ENCODE measurements around the gene ANKFN1.

ANKFN1 gene

DNA sequence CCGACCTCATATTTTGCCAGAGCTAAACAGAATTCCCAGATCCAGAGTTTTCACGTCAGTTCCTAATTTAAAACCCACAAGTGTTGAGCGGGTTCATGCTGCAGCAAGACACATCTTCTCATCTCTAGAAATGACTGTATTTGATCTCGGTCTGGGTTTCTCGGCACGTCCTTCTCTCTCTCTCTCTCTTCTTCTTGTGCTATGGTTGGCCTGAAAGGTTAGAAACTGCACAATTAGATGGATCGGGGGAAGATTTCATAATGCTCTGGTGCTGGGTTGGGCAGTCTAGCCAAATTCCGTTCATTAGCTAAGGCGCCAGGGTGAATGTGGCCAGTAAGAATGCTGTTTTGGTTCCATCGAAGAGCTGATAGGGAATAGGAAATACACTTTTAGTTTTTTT, 281.3 kb downstream of the ANKFN1 start:
- no peak for DNase-seq

DNA sequence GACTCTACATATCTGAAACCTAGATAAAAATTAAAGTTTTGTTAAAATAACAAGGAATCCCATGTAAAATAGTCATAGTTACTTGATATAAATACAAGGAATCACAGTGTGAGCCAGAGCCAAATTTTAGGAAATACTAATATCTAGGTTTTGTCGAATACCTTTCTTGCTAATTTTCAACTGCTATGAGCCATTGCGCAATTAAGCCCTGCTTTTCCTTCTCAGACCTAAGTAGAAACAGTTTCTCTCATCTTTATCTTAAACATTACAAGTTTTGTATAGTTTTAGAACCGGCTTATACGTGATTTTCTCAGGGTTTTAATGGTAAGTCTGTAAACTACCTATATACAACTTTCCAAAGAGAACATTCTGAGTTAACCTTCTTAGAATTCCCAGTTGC, 282.9 kb downstream of the ANKFN1 start:
- DNase-seq, result no peak

DNA sequence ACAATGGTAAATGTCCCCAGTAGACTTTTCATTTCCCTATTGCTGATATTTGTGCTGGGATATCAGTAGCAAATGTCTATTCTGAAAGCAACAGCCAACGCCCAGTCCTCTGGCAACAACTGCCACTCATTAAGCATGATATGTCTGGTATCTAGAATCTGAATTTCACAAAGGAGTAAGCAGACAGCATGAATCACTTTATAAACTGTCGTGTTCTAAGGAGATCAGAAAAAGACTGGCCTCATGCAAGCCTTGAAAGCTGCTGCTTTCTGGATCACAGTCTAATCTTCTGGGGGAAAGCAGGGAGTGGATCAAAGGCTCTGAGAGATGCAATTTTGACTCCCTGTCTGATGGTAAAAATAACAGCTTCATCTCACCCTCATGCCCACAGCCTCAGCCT, 287.1 kb downstream of the ANKFN1 start:
- peak in 1 of 56 donors; percentile 4 for DNase-seq

DNA sequence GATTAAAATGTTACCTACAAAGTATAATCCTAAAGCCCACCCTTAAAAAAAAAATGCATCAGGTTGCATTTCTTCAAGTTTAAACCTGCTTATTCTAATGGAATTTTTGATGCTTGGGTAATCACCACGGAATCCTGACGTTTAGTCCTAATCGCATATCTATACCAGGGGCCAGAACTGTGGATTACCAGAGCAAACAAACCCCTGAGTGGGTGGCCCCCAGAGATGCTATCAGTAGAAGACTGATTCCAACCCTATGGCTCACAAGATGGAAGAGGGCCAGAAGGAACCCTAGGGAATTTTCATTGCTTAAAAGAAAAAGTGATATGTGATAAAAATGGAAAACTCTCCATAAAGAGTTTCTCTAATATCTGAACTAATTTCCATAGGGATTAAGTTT, 288.0 kb downstream of the ANKFN1 start:
- DNase-seq, result no peak

DNA sequence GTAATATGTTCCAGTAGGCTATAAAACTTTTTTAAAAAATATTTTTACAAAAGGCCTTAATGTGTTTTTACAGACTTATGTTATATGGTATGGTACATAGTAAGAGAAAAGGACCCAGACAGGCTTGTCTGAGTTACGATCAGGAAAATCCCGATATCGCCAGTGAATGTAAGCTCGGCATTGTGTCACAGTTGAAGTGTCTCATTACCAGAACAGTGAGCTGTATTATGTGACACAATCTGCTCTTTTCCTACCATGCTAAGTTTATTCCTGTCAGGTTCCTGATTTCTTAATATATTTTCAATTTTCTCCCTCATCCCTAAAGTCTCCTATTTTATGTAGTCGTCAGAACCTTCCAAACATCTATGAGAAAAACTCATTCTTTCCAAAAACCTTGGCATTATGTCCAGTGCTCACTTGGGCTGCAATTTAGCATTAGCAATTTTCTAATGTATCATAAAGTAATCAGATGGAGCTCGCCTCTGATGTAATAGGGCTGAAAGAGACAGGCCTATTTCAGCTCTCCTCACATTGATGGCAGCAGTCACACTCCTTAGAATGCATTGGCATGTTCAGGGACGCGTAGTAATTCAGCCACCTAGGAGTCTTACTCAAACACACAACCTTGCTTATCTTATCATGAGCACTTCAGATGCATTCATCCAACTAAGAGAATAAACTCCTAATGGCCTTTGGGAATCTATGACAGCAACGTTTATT, 292.6 kb downstream of the ANKFN1 start:
- no peak for DNase-seq

DNA sequence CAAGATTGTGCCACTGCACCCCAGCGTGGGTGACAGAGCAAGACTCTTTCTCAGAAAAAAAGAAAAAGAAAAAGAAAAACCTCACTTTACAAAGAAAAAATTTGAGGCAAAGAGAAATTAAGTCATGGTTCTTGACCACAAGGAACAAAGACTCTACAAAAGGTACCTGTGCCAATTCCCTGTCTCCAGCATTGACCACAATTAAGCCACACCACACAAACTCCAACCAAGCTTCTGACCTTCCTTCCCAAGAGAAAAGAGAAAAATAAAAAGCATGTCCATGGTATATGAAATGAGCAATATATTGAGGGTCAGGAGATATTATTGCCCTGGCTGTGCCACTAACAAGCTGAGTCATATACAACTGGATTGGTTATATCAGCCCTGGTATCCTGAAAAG, 293.9 kb downstream of the ANKFN1 start:
- no peak for DNase-seq

DNA sequence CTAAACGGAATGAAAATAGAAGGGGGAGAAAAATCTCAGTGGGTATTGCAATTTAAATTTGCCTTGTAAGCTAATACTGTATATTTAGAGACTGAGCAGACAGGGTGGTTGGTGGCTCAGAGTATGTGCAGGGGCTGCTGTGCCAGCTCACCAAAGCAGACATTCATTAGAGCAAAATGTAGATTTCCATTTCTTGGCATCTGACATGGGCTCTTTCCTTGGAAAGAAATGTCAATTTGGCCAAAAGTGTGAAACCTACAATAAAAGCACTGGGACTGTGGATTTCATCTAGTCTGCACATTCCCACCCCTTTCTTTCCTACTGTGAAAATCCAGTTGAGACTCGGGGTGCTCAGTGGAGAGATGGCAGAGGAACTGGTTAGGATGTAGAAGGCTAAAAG, 295.1 kb downstream of the ANKFN1 start:
- DNase-seq, result no peak

DNA sequence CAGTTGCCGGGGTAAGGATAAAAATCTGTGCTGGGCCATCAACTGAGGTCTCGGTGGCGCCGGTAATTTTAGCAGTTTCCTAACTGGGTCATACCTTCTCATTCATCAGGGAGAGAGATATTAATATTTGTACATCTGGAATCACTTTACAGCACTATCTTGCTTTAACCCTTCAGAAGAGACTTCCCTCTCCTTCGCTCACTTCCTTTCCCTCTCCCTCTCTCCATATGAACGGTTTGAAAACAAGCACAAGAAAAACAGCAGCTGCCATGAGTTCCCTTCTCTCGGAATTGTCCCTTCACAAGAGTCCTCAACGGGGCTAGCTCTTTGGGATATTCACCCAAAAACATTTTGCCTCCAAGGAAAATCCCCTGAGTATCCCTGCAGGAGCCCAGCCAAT, 295.9 kb downstream of the ANKFN1 start:
- no peak for DNase-seq

DNA sequence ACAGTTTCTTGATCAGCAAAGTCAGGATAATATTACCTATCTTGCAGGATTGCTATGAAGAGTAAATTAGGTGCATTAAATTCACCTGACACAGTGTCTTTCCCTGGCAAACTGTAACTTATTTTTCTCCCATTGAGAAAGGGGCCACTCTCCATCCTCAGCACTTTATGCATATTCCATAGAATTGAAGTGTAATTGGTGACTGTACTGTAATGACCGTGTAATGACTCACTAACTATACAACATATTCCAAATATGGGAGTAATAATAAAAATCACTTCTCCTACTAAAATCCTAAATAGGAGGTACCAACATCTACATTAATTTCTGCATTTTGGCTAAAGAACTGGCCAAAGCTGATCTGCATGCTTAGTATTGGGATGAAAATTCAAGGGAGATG, 298.4 kb downstream of the ANKFN1 start:
- DNase-seq, result no peak

DNA sequence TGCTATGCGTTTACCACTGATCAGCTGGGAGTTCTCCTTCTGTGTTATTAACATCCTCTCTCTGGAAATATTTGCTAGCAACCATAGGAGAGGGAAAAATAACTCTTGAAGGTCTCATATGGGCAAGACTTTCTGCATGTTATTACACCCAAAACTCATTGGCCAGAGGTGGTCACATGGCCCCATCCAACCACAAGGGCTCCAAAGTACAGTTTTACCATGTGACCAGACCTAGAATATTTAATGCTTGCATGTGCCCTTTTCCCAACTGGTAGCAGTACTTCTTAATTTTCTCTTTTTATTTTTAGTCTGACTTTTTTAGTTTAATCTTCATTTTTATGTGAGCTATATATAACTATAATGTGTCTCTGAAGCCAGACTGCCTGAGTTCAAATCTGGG, 299.2 kb downstream of the ANKFN1 start:
- no peak for DNase-seq

DNA sequence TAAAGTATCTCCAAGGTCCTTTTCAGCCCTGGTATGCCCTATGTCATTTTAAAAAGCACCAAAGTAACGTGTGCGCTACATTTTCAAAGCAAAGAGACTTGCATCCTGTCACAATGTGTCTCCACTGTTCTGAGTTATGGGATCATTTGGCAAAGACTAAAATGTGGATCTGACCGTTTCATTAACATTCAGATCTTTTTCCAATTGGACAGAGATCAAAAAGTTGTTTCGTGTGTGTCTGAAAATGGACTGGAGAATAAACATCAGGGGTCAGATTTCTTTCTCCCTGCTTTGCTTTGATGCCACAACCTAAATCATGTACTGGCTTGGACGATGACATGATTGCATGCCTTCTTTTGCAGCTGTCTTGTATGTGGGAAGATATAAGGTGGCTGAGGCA, 304.2 kb downstream of the ANKFN1 start:
- no peak for DNase-seq

DNA sequence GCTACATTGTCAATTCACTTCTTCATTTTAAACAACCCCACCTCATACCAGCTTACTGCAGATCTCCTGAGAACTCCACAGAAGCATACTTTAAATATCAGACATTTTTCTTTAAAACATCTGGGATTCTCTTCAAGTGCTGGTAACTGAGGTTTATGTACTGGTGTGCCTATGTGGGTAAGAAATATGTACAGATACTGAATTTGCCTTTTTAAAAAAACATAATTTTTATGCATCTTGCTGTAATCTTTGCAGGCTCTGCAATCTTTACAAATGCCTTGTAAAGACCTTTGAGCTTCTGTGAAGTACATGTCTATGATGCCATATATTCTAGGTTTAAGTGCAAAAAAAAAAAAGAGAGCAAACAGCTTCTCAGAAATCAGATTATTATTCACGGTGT, 312.6 kb downstream of the ANKFN1 start:
- DNase-seq, result no peak

DNA sequence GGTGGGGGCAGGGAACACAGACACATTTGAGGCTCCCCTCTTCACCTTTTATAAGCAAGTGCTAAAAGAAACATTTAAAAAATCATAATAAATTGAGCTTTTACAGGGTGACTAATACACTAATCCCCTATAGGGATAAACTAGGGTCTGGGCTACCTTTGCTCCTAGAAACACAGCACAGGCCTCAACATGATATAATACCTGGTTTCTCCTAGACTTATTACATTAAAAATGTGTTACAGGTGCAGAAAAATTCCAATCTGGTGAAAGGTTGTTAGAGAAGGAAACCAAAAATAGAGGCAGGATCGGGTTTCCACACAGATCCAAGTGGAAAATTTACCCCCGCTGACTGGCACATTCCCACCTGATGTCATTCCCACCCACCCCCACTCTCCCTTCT, 315.6 kb downstream of the ANKFN1 start:
- DNase-seq, result no peak

DNA sequence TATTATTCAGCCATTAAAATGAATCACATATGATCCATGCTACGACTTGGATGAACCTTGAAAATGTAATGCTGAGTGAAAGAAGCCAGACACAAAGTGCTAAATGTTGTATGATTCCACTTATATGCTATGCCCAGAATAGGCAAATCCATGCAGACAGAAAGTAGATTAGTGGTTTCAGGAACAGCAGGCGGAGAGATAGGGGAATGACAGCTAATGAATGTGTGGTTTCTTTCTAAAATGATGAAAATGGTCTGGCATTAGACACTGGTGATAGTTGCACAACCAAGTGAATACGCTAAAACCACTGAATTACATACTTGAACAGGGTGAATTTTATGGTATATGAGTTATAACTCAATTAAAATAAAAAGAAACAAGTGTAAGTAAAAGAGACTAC, 318.4 kb downstream of the ANKFN1 start:
- DNase-seq, result no peak

DNA sequence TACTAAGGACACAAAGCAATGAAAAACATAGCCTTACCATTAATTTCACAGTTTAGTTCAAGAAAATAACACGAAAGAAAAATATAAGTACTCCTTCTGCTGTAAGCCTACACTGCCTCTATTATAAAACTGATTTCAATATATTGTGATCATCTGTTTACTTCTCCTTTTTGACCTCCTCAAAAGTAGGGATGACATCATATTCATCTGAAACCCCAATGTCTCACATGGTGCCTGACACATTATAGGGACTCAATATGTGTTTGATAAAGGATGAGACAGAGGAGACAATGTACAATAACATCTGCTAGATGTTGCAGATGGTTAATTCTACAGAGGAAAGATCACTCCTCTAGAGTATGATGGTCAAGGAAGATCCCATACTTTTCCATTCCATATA, 321.8 kb downstream of the ANKFN1 start:
- no peak for DNase-seq

DNA sequence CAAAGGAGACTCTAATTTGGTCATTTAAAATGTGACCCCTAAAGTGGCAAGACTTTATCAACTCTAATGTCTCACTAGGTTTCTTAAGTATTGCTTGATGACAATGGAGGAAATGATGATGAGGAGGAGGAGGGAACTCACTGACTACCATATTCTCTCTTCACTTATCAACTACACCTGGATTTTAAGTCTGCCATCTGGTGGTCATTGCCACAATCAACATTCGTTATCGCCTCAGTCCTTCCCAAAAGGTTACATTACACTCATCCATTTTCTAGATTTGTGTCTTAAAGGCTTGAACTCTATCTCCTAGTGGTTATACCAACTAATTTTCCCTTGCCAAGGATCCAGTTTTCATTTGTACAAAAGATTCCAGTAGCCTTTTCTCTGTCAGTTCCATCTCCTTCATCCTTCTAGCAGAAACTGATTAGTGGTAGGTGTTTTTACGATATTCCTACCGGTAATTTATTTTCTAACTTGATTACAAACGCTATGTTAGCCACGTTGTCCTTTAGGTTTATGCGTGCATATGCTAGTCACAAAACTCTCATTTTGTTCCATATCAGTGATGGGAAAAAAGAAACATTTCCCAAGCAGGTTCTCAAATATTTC, 325.7 kb downstream of the ANKFN1 start:
- DNase-seq, result no peak

DNA sequence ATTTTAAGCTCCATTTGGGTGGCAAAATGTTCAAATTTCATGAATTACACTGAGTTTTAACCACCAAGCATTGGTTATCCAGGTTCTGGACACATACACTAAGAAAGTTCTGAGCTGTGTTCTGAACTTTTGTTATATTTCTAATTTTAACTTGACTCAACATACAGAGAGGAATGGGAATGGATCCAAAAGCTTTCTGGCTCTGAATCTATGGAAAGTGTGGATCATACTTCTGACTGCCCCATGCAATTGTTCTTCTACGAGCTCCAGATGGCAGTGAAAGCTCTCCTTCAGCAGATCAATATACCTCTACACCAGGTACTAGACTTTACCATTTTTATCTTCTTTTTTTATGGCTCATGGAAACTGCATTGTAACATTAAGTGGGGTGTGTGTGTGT, 327.2 kb downstream of the ANKFN1 start:
- DNase-seq, result no peak

DNA sequence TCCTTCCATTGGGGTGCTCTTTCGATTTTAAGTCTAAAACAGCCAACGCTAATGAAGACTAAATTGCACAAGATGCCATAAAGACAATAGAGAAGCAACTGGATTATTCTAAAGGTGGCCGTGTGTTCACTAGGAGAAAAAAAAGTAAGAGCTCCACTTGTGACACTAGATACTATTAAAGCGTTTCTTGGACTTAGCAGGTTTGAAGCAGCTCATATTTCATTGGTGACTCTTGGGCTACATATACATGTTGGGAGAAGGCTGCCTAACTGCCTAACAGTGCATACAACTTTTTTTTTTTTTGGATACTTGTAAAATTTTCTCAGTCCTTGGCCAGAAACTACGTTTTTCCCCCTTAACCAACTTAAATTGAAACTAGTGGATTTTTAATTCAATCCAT, 328.4 kb downstream of the ANKFN1 start:
- no peak for DNase-seq

DNA sequence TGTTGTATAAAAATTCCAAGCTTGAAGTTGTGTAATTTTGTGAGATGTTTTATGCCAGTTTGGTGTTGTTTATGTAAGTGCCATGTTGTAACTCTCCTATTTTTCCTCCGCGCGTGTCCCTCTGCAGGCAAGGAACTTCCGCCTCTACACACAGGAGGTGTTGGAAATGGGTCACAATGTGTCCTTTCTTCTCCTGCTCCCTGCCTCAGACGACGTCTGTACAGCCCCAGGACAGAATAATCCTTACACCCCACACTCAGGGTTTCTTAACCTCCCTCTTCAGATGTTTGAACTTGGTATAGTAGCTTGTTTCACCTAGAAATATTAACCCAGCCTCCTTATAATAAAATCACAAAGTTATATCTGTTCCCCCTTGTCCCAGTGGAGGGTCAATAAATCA, 329.0 kb downstream of the ANKFN1 start:
- DNase-seq, result no peak

DNA sequence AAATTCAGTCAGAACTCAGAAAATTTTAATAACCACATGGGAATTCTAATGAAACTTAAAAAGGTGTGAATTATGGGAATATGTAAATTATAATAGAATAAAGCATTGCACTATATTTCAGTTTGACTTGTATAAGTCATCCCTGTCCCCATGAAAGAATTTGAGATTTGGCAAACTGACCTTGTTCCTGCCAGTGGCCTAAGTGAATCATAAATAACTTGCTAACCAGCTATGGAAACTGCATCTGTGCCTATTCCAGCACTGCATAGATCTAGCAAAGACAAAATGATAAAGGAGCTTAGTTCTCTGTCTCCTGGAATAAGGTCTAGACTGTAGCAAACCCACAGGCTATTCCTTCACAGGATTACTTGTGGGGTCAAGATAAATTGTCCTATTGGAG, 333.5 kb downstream of the ANKFN1 start:
- no peak for DNase-seq

DNA sequence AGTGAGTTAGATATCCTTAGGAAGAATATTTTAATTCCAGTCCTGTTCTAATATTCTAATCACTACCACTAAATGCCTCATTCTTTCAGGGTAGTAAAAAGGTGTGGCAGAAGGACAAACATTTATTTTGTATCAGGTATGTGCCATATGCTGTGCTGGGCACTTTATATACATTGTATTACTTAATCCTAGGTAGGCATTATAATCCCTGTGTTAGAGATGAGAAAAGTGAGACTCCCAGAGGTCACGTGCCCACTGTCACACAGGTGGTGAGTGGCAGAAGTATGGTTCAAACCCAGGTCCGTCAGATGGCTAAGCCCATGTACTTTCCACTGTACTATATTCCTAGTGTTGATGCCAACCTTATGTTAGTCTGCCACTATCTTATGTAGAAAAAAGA, 335.5 kb downstream of the ANKFN1 start:
- no peak for DNase-seq

DNA sequence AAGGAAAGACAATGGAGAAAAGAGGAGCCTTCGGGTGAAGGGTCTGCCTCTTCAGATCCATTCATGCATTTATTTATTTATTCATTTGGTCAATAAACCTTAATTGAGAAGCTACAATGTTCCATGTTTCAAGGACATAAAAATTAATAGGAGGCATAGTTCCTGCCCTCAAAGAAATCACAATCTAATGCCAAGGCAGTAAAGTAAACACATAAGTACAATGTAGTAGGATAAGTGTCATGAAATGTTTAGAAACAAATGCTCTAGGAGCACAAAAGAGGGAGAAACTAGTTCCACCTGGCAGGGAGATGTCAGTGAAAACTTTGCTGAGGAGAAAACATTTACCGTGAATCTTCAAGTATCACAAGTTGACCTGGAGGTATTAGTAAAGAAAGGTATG, 336.7 kb downstream of the ANKFN1 start:
- DNase-seq, result no peak

DNA sequence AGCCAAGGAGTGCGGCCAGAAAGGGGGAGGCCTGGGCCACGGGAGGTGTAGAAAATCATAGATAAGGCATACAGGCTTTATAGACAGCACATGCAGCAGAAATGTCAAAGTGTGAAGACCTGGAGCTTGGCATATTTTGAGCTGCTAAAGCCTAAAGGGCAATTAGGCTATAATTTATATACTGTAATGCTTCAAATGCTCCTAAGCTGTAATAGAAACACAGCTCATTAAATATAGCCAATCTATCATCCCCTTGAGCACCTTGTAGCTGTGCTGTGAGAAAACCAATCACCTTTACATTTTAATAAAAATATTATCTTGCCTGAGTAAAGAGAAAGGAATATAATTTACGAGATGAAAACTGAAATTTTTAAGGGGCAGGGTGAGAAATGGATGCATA, 342.3 kb downstream of the ANKFN1 start:
- no peak for DNase-seq

DNA sequence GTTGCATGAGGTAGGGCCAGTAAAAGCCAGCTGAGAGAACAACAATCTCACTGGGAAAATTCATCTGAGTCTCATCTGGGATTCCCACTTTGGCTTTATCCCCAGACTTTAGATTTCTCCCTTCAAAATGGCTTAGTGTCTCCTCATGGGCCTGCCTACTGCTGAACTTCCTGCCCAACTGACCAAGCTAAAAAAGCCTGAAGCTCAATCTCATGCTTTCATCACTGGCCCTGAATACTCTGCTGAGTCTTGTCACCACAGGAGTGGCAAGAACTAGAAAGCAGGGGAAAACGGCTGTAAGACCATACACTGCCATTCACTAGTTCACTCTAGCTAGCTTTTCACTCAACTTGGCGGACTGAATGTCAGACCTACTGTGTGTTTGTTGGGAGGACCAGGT, 343.9 kb downstream of the ANKFN1 start:
- no peak for DNase-seq
